Neural progenitor cell (in vitro differentiated cells): Measurements from ENCODE around the gene GAL3ST2. TPM values are rescaled to one million over a fixed set of nuclear protein-coding genes. Genes with fewer than 3 reads are reported as not detected.

Experiments used
- DNase-seq: peaks from one replicate; pipeline ENCODE4 v3.0.0-alpha.2; 2016; ENCODE audit warnings: low spot score
- H2AFZ ChIP-seq: fragments of 200-600 bp; sonication (generic); replicated peaks from 2 replicates; pipeline ENCODE4 v1.6.1; 2016; ENCODE audit warnings: antibody characterized with exemption
- H3F3A ChIP-seq: fragments of 200-600 bp; sonication (generic); 2 replicates; pipeline ENCODE4 v1.6.1; 2016; ENCODE audit warnings: antibody characterized with exemption, low read depth
- H3K27ac ChIP-seq: fragments of 200-600 bp; sonication (generic); 2 replicates; pipeline ENCODE4 v1.5.1; 2016; ENCODE audit warnings: mild to moderate bottlenecking
- H3K27me3 ChIP-seq: fragments of 200-600 bp; sonication (generic); 2 replicates; pipeline ENCODE4 v1.6.1; 2016; ENCODE audit warnings: mild to moderate bottlenecking, moderate library complexity
- H3K36me3 ChIP-seq: fragments of 200-600 bp; sonication (generic); 2 replicates; pipeline ENCODE4 v1.5.1; 2016
- H3K4me1 ChIP-seq: fragments of 200-600 bp; sonication (generic); 2 replicates; pipeline ENCODE4 v1.6.1; 2016; ENCODE audit warnings: mixed run types
- H3K4me2 ChIP-seq: fragments of 200-600 bp; sonication (generic); 2 replicates; pipeline ENCODE4 v1.6.1; 2016
- H3K4me3 ChIP-seq: fragments of 200-600 bp; sonication (generic); 2 replicates; pipeline ENCODE4 v1.5.1; 2016
- H3K79me2 ChIP-seq: fragments of 200-600 bp; sonication (generic); 2 replicates; pipeline ENCODE4 v1.6.1; 2016; ENCODE audit warnings: low read depth
- H3K9ac ChIP-seq: fragments of 200-600 bp; sonication (generic); 2 replicates; pipeline ENCODE4 v1.6.1; 2016
- H3K9me3 ChIP-seq: fragments of 200-600 bp; sonication (generic); 2 replicates; pipeline ENCODE4 v1.5.1; 2016; ENCODE audit warnings: low read depth
- H4K20me1 ChIP-seq: fragments of 200-600 bp; sonication (generic); 2 replicates; pipeline ENCODE4 v1.6.1; 2016; ENCODE audit warnings: low read depth
- H3K27ac Mint-ChIP-seq: 3 replicates; pipeline ENCODE4 v1.8.0; 2021; ENCODE audit warnings: mixed read lengths
- H3K27me3 Mint-ChIP-seq: 2 replicates; pipeline ENCODE4 v1.8.0; 2022; ENCODE audit warnings: low read depth, mild to moderate bottlenecking, inconsistent platforms, moderate library complexity, mixed read lengths; ENCODE audit not compliant: insufficient read depth
- H3K36me3 Mint-ChIP-seq: 3 replicates; pipeline ENCODE4 v1.8.0; 2021; ENCODE audit warnings: mixed read lengths
- H3K4me1 Mint-ChIP-seq: 3 replicates; pipeline ENCODE4 v1.8.0; 2021; ENCODE audit warnings: mixed read lengths
- H3K4me3 Mint-ChIP-seq: 3 replicates; pipeline ENCODE4 v1.8.0; 2021; ENCODE audit warnings: mild to moderate bottlenecking, moderate library complexity, mixed read lengths
- H3K9me3 Mint-ChIP-seq: 3 replicates; pipeline ENCODE4 v1.8.0; 2020; ENCODE audit warnings: mixed read lengths
- CTCF ChIP-seq: fragments of 200-600 bp; sonication (generic); IDR thresholded peaks from 2 replicates; pipeline ENCODE4 v1.5.1; 2017; ENCODE audit warnings: antibody characterized with exemption, mild to moderate bottlenecking
- EZH2 ChIP-seq: fragments of 200-600 bp; sonication (generic); IDR thresholded peaks from 2 replicates; pipeline ENCODE4 v1.6.1; 2017; ENCODE audit warnings: antibody characterized with exemption, mild to moderate bottlenecking, moderate library complexity
- EZH2phosphoT487 ChIP-seq: fragments of 200-600 bp; sonication (generic); IDR thresholded peaks from 2 replicates; pipeline ENCODE4 v1.6.1; 2017; ENCODE audit warnings: antibody characterized with exemption
- total RNA-seq: library from RNA; depleted of rRNA; stranded (reverse); fragments of >200 nt; gene quantifications from 2 replicates; pipeline ENCODE4 v1.2.3, GENCODE V29; 2015; ENCODE audit warnings: low replicate concordance

GAL3ST2 gene
- total RNA-seq, 1 donor from 2014 or later, result not detected

GRCh38 chr2:241810307-241811200 lies 33.9 kb downstream of the GAL3ST2 start:
- no peak overlapping the region for H3K27ac Mint-ChIP-seq
- DNase-seq, result no peak
- H3K4me1 ChIP-seq, result peaks cover 23% of the 10 kb centered on the region
- H3K9me3 ChIP-seq, result no peaks in the 10 kb centered on the region
- no peaks in the 10 kb centered on the region for H3K36me3 Mint-ChIP-seq
- no peak overlapping the region for H3K9ac ChIP-seq
- no peaks in the 10 kb centered on the region for H3K79me2 ChIP-seq
- no peak overlapping the region for H3K4me2 ChIP-seq
- no peaks in the 10 kb centered on the region for H3K27me3 ChIP-seq
- H4K20me1 ChIP-seq, result no peaks in the 10 kb centered on the region
- no peaks in the 10 kb centered on the region for H3K36me3 ChIP-seq
- H3K4me3 Mint-ChIP-seq, result no peak overlapping the region
- no peak overlapping the region for H2AFZ ChIP-seq
- H3K9me3 Mint-ChIP-seq, result no peaks in the 10 kb centered on the region
- H3K27me3 Mint-ChIP-seq, result peaks cover 2% of the 10 kb centered on the region
- no peak for TF ChIP-seq EZH2phosphoT487
- no peak for TF ChIP-seq CTCF
- TF ChIP-seq EZH2, result no peak
- H3F3A ChIP-seq, result peaks cover 15% of the 10 kb centered on the region
- no peak overlapping the region for H3K4me3 ChIP-seq
- no peak overlapping the region for H3K27ac ChIP-seq
- H3K4me1 Mint-ChIP-seq, result peaks cover 24% of the 10 kb centered on the region

- H3K4me3 Mint-ChIP-seq, result no peak overlapping the region
- H3K4me1 ChIP-seq, result peaks cover 25% of the 10 kb centered on the region
- H3K79me2 ChIP-seq, result no peaks in the 10 kb centered on the region
- H3K9ac ChIP-seq, result no peak overlapping the region
- peaks cover 24% of the 10 kb centered on the region for H3K4me1 Mint-ChIP-seq
- no peaks in the 10 kb centered on the region for H3K27me3 ChIP-seq
- H3K4me3 ChIP-seq, result no peak overlapping the region
- no peak for DNase-seq
- no peaks in the 10 kb centered on the region for H3K9me3 ChIP-seq
- H3K27me3 Mint-ChIP-seq, result peaks cover 2% of the 10 kb centered on the region
- no peaks in the 10 kb centered on the region for H3K9me3 Mint-ChIP-seq
- H2AFZ ChIP-seq, result no peak overlapping the region
- peaks cover 15% of the 10 kb centered on the region for H3F3A ChIP-seq
- H3K27ac ChIP-seq, result no peak overlapping the region
- no peak overlapping the region for H3K27ac Mint-ChIP-seq
- H3K4me2 ChIP-seq, result no peak overlapping the region
- no peaks in the 10 kb centered on the region for H4K20me1 ChIP-seq
- no peaks in the 10 kb centered on the region for H3K36me3 ChIP-seq
- H3K36me3 Mint-ChIP-seq, result no peaks in the 10 kb centered on the region
- no peak for TF ChIP-seq EZH2phosphoT487
- TF ChIP-seq EZH2, result no peak
- no peak for TF ChIP-seq CTCF
Observed at GRCh38 chr2:241811201-241811951, 34.8 kb downstream of the GAL3ST2 start.

GRCh38 chr2:241811952-241812729 lies 35.5 kb downstream of the GAL3ST2 start:
- H3K4me1 ChIP-seq, result peaks cover 25% of the 10 kb centered on the region
- Mint-ChIP-seq H3K4me3 (no peak overlapping the region), H3K9me3 (no peaks in the 10 kb centered on the region), H3K27me3 (peaks cover 2% of the 10 kb centered on the region), H3K36me3 (no peaks in the 10 kb centered on the region), H3K27ac (no peak overlapping the region), H3K4me1 (peaks cover 24% of the 10 kb centered on the region)
- H3F3A ChIP-seq, result peaks cover 15% of the 10 kb centered on the region
- H3K27me3 ChIP-seq, result no peaks in the 10 kb centered on the region
- H3K79me2 ChIP-seq, result no peaks in the 10 kb centered on the region
- TF ChIP-seq CTCF (no peak), EZH2 (no peak), EZH2phosphoT487 (no peak)
- no peaks in the 10 kb centered on the region for H4K20me1 ChIP-seq
- DNase-seq, result no peak
- no peaks in the 10 kb centered on the region for H3K9me3 ChIP-seq
- no peak overlapping the region for H3K9ac ChIP-seq
- no peaks in the 10 kb centered on the region for H3K36me3 ChIP-seq
- H3K27ac ChIP-seq, result no peak overlapping the region
- no peak overlapping the region for H3K4me2 ChIP-seq
- no peak overlapping the region for H3K4me3 ChIP-seq
- H2AFZ ChIP-seq, result no peak overlapping the region
